IPS-20b (cell line): Measurements from ENCODE around the gene TBC1D26.
"Not testable (repeated sequence)": the region's sequence is repeated elsewhere in the genome, so short reads cannot be mapped to it uniquely, and the experiment has no call there.

Experiments used
- H3K27ac ChIP-seq: one replicate; pipeline ENCODE4 v1.5.1; 2013; ENCODE audit warnings: low read length
- H3K27me3 ChIP-seq: 2 replicates; pipeline ENCODE4 v1.6.1; 2013; ENCODE audit warnings: mild to moderate bottlenecking, low read length, inconsistent platforms; ENCODE audit not compliant: insufficient read depth
- H3K36me3 ChIP-seq: 2 replicates; pipeline ENCODE4 v1.6.1; 2013; ENCODE audit warnings: low read depth, mild to moderate bottlenecking, inconsistent platforms, low read length, moderate library complexity; ENCODE audit not compliant: insufficient read depth
- H3K4me1 ChIP-seq: 2 replicates; pipeline ENCODE4 v1.6.1; 2013; ENCODE audit warnings: mild to moderate bottlenecking, control low read depth, inconsistent platforms, low read length, moderate library complexity; ENCODE audit not compliant: insufficient read depth
- H3K4me3 ChIP-seq: 2 replicates; pipeline ENCODE4 v1.5.1; 2013; ENCODE audit warnings: mild to moderate bottlenecking, low read length, inconsistent platforms
- H3K9ac ChIP-seq: 2 replicates; pipeline ENCODE4 v1.6.1; 2013; ENCODE audit warnings: low read depth, mild to moderate bottlenecking, inconsistent platforms, low read length, moderate library complexity
- H3K9me3 ChIP-seq: 2 replicates; pipeline ENCODE4 v1.6.1; 2013; ENCODE audit warnings: mild to moderate bottlenecking, low read depth, low read length, inconsistent platforms; ENCODE audit not compliant: insufficient read depth

The TBC1D26 gene

GRCh38 chr17:15749403-15749802 is 17.3 kb downstream of the TBC1D26 start:
- not testable (repeated sequence) for H3K27me3 ChIP-seq, H3K9me3 ChIP-seq, H3K9ac ChIP-seq, H3K4me3 ChIP-seq, H3K27ac ChIP-seq, H3K36me3 ChIP-seq, H3K4me1 ChIP-seq

- H3K9ac ChIP-seq, H3K27ac ChIP-seq, H3K27me3 ChIP-seq, H3K36me3 ChIP-seq, H3K4me3 ChIP-seq, H3K4me1 ChIP-seq, H3K9me3 ChIP-seq: not testable (repeated sequence)
Measured at GRCh38 chr17:15768865-15769533, 36.9 kb downstream of the TBC1D26 start.

- H3K36me3 ChIP-seq, H3K27me3 ChIP-seq, H3K9me3 ChIP-seq, H3K9ac ChIP-seq, H3K4me3 ChIP-seq, H3K4me1 ChIP-seq, H3K27ac ChIP-seq: not testable (repeated sequence)
Measured at GRCh38 chr17:15770679-15771078, 38.6 kb downstream of the TBC1D26 start.

- Histone ChIP-seq H3K36me3 (no peaks in the 10 kb centered on the region), H3K4me1 (no peaks in the 10 kb centered on the region), H3K9me3 (peaks cover 22% of the 10 kb centered on the region), H3K27me3 (no peaks in the 10 kb centered on the region), H3K27ac (no peak overlapping the region), H3K4me3 (no peak overlapping the region), H3K9ac (no peak overlapping the region)
Measured at GRCh38 chr17:15776871-15777270, 44.8 kb downstream of the TBC1D26 start.

GRCh38 chr17:15777297-15777696 is 45.2 kb downstream of the TBC1D26 start:
- H3K4me1 ChIP-seq: no peaks in the 10 kb centered on the region
- H3K9ac ChIP-seq: no peak overlapping the region
- H3K36me3 ChIP-seq: no peaks in the 10 kb centered on the region
- H3K27ac ChIP-seq: no peak overlapping the region
- H3K9me3 ChIP-seq: peaks cover 22% of the 10 kb centered on the region
- no peaks in the 10 kb centered on the region for H3K27me3 ChIP-seq
- no peak overlapping the region for H3K4me3 ChIP-seq

- no peak overlapping the region for H3K27ac ChIP-seq
- no peaks in the 10 kb centered on the region for H3K27me3 ChIP-seq
- H3K4me1 ChIP-seq: no peaks in the 10 kb centered on the region
- peaks cover 22% of the 10 kb centered on the region for H3K9me3 ChIP-seq
- no peak overlapping the region for H3K9ac ChIP-seq
- H3K36me3 ChIP-seq: no peaks in the 10 kb centered on the region
- no peak overlapping the region for H3K4me3 ChIP-seq
Measured at GRCh38 chr17:15777717-15778116, 45.6 kb downstream of the TBC1D26 start.

- H3K27me3 ChIP-seq: no peaks in the 10 kb centered on the region
- H3K4me1 ChIP-seq: no peaks in the 10 kb centered on the region
- peaks cover 22% of the 10 kb centered on the region for H3K9me3 ChIP-seq
- no peak overlapping the region for H3K9ac ChIP-seq
- no peak overlapping the region for H3K4me3 ChIP-seq
- no peaks in the 10 kb centered on the region for H3K36me3 ChIP-seq
- no peak overlapping the region for H3K27ac ChIP-seq
Measured at GRCh38 chr17:15779119-15779518, 47.0 kb downstream of the TBC1D26 start.

GRCh38 chr17:15780188-15780587 is 48.1 kb downstream of the TBC1D26 start:
- H3K4me3 ChIP-seq: no peak overlapping the region
- H3K27me3 ChIP-seq: no peaks in the 10 kb centered on the region
- peaks cover 22% of the 10 kb centered on the region for H3K9me3 ChIP-seq
- no peaks in the 10 kb centered on the region for H3K36me3 ChIP-seq
- no peak overlapping the region for H3K27ac ChIP-seq
- H3K9ac ChIP-seq: no peak overlapping the region
- no peaks in the 10 kb centered on the region for H3K4me1 ChIP-seq

- no peaks in the 10 kb centered on the region for H3K27me3 ChIP-seq
- peaks cover 18% of the 10 kb centered on the region for H3K9me3 ChIP-seq
- H3K4me3 ChIP-seq: no peak overlapping the region
- H3K27ac ChIP-seq: no peak overlapping the region
- H3K4me1 ChIP-seq: no peaks in the 10 kb centered on the region
- no peaks in the 10 kb centered on the region for H3K36me3 ChIP-seq
- no peak overlapping the region for H3K9ac ChIP-seq
Measured at GRCh38 chr17:15782866-15783265, 50.8 kb downstream of the TBC1D26 start.

GRCh38 chr17:15783461-15783860 is 51.4 kb downstream of the TBC1D26 start:
- H3K9me3 ChIP-seq: peaks cover 18% of the 10 kb centered on the region
- H3K4me3 ChIP-seq: no peak overlapping the region
- no peaks in the 10 kb centered on the region for H3K27me3 ChIP-seq
- no peaks in the 10 kb centered on the region for H3K4me1 ChIP-seq
- H3K36me3 ChIP-seq: no peaks in the 10 kb centered on the region
- no peak overlapping the region for H3K9ac ChIP-seq
- no peak overlapping the region for H3K27ac ChIP-seq

- not testable (repeated sequence) for H3K9me3 ChIP-seq, H3K4me3 ChIP-seq, H3K27ac ChIP-seq, H3K36me3 ChIP-seq, H3K4me1 ChIP-seq, H3K9ac ChIP-seq, H3K27me3 ChIP-seq
Measured at GRCh38 chr17:15784351-15784750, 52.3 kb downstream of the TBC1D26 start.

- H3K9ac ChIP-seq, H3K4me1 ChIP-seq, H3K27me3 ChIP-seq, H3K4me3 ChIP-seq, H3K27ac ChIP-seq, H3K9me3 ChIP-seq, H3K36me3 ChIP-seq: not testable (repeated sequence)
Measured at GRCh38 chr17:15787363-15788075, 55.4 kb downstream of the TBC1D26 start.
